A673 (cell line): ENCODE results near the gene TNFRSF4.

Source experiments
- EZH2 ChIP-seq: fragments of 200-600 bp; sonication (generic); IDR thresholded peaks from 2 replicates; pipeline ENCODE4 v1.6.1; 2017; ENCODE audit warnings: borderline replicate concordance, low read depth, mild to moderate bottlenecking, mixed read lengths, antibody characterized with exemption, low read length; ENCODE audit not compliant: poor library complexity, severe bottlenecking
- TF ChIP-seq, protein P1 (sequence below): fragments of 300-800, 200-600 bp; sonication (generic); conservative IDR thresholded peaks from 2 replicates; pipeline ENCODE4 v1.5.1; 2017; ENCODE audit warnings: low read depth, mild to moderate bottlenecking, antibody characterized with exemption, low read length, moderate library complexity, mixed read lengths

DNA sequence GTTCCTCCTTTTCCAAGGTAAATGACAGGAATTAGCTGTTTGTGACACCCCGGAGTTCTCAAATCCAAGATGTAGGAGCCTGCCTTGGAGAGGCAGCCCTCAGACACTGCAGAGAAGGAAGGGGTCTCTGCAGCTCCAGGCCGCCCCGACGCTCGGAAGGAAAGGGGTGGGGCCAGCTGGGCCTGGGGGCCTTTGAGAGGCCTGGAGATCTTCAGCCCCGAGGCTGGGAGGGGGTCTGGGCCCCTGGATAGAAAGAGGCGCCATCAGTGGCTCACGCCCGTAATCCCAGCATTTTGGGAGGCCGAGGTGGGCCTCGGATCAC, 6.4 kb downstream of the TNFRSF4 start:
- TF ChIP-seq, protein P1, sequence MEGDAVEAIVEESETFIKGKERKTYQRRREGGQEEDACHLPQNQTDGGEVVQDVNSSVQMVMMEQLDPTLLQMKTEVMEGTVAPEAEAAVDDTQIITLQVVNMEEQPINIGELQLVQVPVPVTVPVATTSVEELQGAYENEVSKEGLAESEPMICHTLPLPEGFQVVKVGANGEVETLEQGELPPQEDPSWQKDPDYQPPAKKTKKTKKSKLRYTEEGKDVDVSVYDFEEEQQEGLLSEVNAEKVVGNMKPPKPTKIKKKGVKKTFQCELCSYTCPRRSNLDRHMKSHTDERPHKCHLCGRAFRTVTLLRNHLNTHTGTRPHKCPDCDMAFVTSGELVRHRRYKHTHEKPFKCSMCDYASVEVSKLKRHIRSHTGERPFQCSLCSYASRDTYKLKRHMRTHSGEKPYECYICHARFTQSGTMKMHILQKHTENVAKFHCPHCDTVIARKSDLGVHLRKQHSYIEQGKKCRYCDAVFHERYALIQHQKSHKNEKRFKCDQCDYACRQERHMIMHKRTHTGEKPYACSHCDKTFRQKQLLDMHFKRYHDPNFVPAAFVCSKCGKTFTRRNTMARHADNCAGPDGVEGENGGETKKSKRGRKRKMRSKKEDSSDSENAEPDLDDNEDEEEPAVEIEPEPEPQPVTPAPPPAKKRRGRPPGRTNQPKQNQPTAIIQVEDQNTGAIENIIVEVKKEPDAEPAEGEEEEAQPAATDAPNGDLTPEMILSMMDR = no peak
- no peak for TF ChIP-seq EZH2
